ENCODE results near the gene NLRP1. TPM values are rescaled to one million over a fixed set of nuclear protein-coding genes. Genes with fewer than 3 reads are reported as not detected.

The NLRP1 gene
- total RNA-seq, 1 donor from 2014 or later, result 67.7 TPM

- peaks cover 25 to 44% of the 10 kb centered on the region in 2 donors for H3K36me3 ChIP-seq
- H3K4me3 ChIP-seq, result no peak overlapping the region
- TF ChIP-seq CTCF (IDR thresholded peaks at IDR 0.05), result no peak
- intact Hi-C loops (cut with DNase I), result no loop called here
- H3K9me3 ChIP-seq, result peaks cover 5 to 26% of the 10 kb centered on the region in 2 donors
- no peak overlapping the region for H3K27ac ChIP-seq
- no peaks in the 10 kb centered on the region for H3K27me3 ChIP-seq
- H3K4me1 ChIP-seq, result no peaks in the 10 kb centered on the region
- DNase-seq (ENCODE audit: low spot score in 2 of 2), result no peak
Observed at GRCh38 chr17:5571281-5571680, 13.0 kb downstream of the NLRP1 start.

GRCh38 chr17:5565808-5566207, 18.5 kb downstream of the NLRP1 start:
- Histone ChIP-seq H3K4me1 (no peaks in the 10 kb centered on the region), H3K36me3 (peaks cover 10 to 31% of the 10 kb centered on the region in 2 donors), H3K9me3 (peaks cover 0 to 8% of the 10 kb centered on the region in 2 donors), H3K27me3 (no peaks in the 10 kb centered on the region), H3K27ac (no peak overlapping the region), H3K4me3 (no peak overlapping the region)
- TF ChIP-seq CTCF (IDR thresholded peaks at IDR 0.05), result no peak
- no peak for DNase-seq (ENCODE audit: low spot score in 2 of 2)
- intact Hi-C loops (cut with DNase I), result no loop called here

GRCh38 chr17:5563456-5563855, 20.9 kb downstream of the NLRP1 start:
- Histone ChIP-seq H3K27ac (no peak overlapping the region), H3K9me3 (peaks cover 0 to 8% of the 10 kb centered on the region in 2 donors), H3K27me3 (no peaks in the 10 kb centered on the region), H3K4me3 (no peak overlapping the region), H3K4me1 (no peaks in the 10 kb centered on the region), H3K36me3 (peaks cover 26 to 47% of the 10 kb centered on the region in 2 donors)
- intact Hi-C loops (cut with DNase I), result no loop called here
- no peak for TF ChIP-seq CTCF (IDR thresholded peaks at IDR 0.05)
- no peak for DNase-seq (ENCODE audit: low spot score in 2 of 2)

GRCh38 chr17:5562661-5563360, 21.5 kb downstream of the NLRP1 start:
- no peak overlapping the region for H3K27ac ChIP-seq
- H3K36me3 ChIP-seq, result peaks cover 33 to 49% of the 10 kb centered on the region in 2 donors
- H3K4me3 ChIP-seq, result no peak overlapping the region
- no peak for TF ChIP-seq CTCF (IDR thresholded peaks at IDR 0.05)
- H3K27me3 ChIP-seq, result no peaks in the 10 kb centered on the region
- no peak for DNase-seq (ENCODE audit: low spot score in 2 of 2)
- H3K4me1 ChIP-seq, result no peaks in the 10 kb centered on the region
- intact Hi-C loops (cut with DNase I), result no loop called here
- peaks cover 0 to 8% of the 10 kb centered on the region in 2 donors for H3K9me3 ChIP-seq

- H3K27ac ChIP-seq, result no peak overlapping the region
- no peaks in the 10 kb centered on the region for H3K4me1 ChIP-seq
- H3K4me3 ChIP-seq, result no peak overlapping the region
- DNase-seq (ENCODE audit: low spot score in 2 of 2), result no peak
- H3K36me3 ChIP-seq, result peaks cover 31 to 44% of the 10 kb centered on the region in 2 donors
- no peaks in the 10 kb centered on the region for H3K27me3 ChIP-seq
- H3K9me3 ChIP-seq, result peaks cover 0 to 8% of the 10 kb centered on the region in 2 donors
- no peak for TF ChIP-seq CTCF (IDR thresholded peaks at IDR 0.05)
- intact Hi-C loops (cut with DNase I), result no loop called here
Observed at GRCh38 chr17:5561736-5562571, 22.4 kb downstream of the NLRP1 start.
